ENCODE data around the gene DUSP1. TPM values are rescaled to one million over a fixed set of nuclear protein-coding genes. Genes with fewer than 3 reads are reported as not detected.

Gene DUSP1
- total RNA-seq, 4 donors from 2014 or later, result 811 to 2,389 (median 1,820) TPM

GRCh38 chr5:172757394-172758010 lies 13.5 kb downstream of the DUSP1 start:
- WGBS, 2 donors, result 85% methylated on average over 9 of the region's 9 CpGs
- TF ChIP-seq POLR2A (IDR thresholded peaks at IDR 0.05), result no peak
- no peak for TF ChIP-seq CTCF (IDR thresholded peaks at IDR 0.05)
- DNase-seq (ENCODE audit: low spot score in 2 of 2), result peak in 1 of 2 donors; percentile 67
- intact Hi-C loops (cut with DNase I; ENCODE audit: low total_unique reads), result no loop called here
- H3K4me3 ChIP-seq (ENCODE audit: low read depth, poor library complexity, severe bottlenecking), result no peak overlapping the region

- 84 to 85% methylated on average over 10 of the region's 10 CpGs for WGBS, 2 donors
- peak in 1 of 2 donors; percentile 56 for DNase-seq (ENCODE audit: low spot score in 2 of 2)
- TF ChIP-seq POLR2A (IDR thresholded peaks at IDR 0.05) (no peak), CTCF (IDR thresholded peaks at IDR 0.05) (no peak)
- no peak overlapping the region for H3K4me3 ChIP-seq (ENCODE audit: low read depth, poor library complexity, severe bottlenecking)
- intact Hi-C loops (cut with DNase I; ENCODE audit: low total_unique reads), result no loop called here
These were observed 14.1 kb downstream of the DUSP1 start for GRCh38 chr5:172756764-172757393.

GRCh38 chr5:172754596-172755356 lies 16.2 kb downstream of the DUSP1 start:
- intact Hi-C loops (cut with DNase I; ENCODE audit: low total_unique reads), result no loop called here
- H3K4me3 ChIP-seq (ENCODE audit: low read depth, poor library complexity, severe bottlenecking), result no peak overlapping the region
- DNase-seq (ENCODE audit: low spot score in 2 of 2), result peak in 1 of 2 donors; percentile 50
- WGBS, 2 donors, result 87 to 94% methylated on average over 6 of the region's 6 CpGs
- no peak for TF ChIP-seq CTCF (IDR thresholded peaks at IDR 0.05)
- no peak for TF ChIP-seq POLR2A (IDR thresholded peaks at IDR 0.05)

GRCh38 chr5:172753101-172753500 lies 17.9 kb downstream of the DUSP1 start:
- no peak overlapping the region for H3K4me3 ChIP-seq (ENCODE audit: low read depth, poor library complexity, severe bottlenecking)
- intact Hi-C loops (cut with DNase I; ENCODE audit: low total_unique reads), result no loop called here
- TF ChIP-seq CTCF (IDR thresholded peaks at IDR 0.05), result no peak
- no peak for TF ChIP-seq POLR2A (IDR thresholded peaks at IDR 0.05)
- WGBS, 2 donors, result 36 to 40% methylated on average over 2 of the region's 2 CpGs
- no peak for DNase-seq (ENCODE audit: low spot score in 2 of 2)

- peak in 1 of 2 donors; percentile 78 for DNase-seq (ENCODE audit: low spot score in 2 of 2)
- no peak for TF ChIP-seq CTCF (IDR thresholded peaks at IDR 0.05)
- TF ChIP-seq POLR2A (IDR thresholded peaks at IDR 0.05), result no peak
- intact Hi-C loops (cut with DNase I; ENCODE audit: low total_unique reads), result no loop called here
- WGBS, 2 donors, result 75 to 80% methylated on average over 14 of the region's 14 CpGs
- no peak overlapping the region for H3K4me3 ChIP-seq (ENCODE audit: low read depth, poor library complexity, severe bottlenecking)
These were observed 19.1 kb downstream of the DUSP1 start for GRCh38 chr5:172751761-172752510.
